HG03354 (cell line): Measurements from ENCODE around the gene PHC1.
"Not testable (repeated sequence)": the region's sequence is repeated elsewhere in the genome, so short reads cannot be mapped to it uniquely, and the experiment has no call there.

Experiments
- ATAC-seq: cut with Tn5 transposase; IDR thresholded peaks from one replicate; pipeline ENCODE4 v1.9.1; 2021; ENCODE audit warnings: mild to moderate bottlenecking; ENCODE audit not compliant: unreplicated experiment, poor library complexity, severe bottlenecking

The PHC1 gene

GRCh38 chr12:8914033-8914715 is at the start of gene PHC1:
TSS of gene PHC1 (plus strand) at chr12:8914509. CDS start at chr12:8917678, 3,169 bp downstream.
- peak; percentile 71 for ATAC-seq

- no peak for ATAC-seq
Measured at GRCh38 chr12:8866429-8866828, 47.9 kb upstream of the PHC1 start.

GRCh38 chr12:8867009-8867408 is 47.3 kb upstream of the PHC1 start:
- no peak for ATAC-seq

GRCh38 chr12:8867786-8868185 is 46.5 kb upstream of the PHC1 start:
- no peak for ATAC-seq

- ATAC-seq = no peak
Measured at GRCh38 chr12:8870586-8870985, 43.7 kb upstream of the PHC1 start.

GRCh38 chr12:8871068-8871467 is 43.2 kb upstream of the PHC1 start:
- ATAC-seq = no peak

GRCh38 chr12:8876887-8877286 is 37.4 kb upstream of the PHC1 start:
- ATAC-seq = no peak

GRCh38 chr12:8886502-8887284 is 27.6 kb upstream of the PHC1 start:
- no peak for ATAC-seq

- ATAC-seq = no peak
Measured at GRCh38 chr12:8887285-8887715, 27.0 kb upstream of the PHC1 start.

GRCh38 chr12:8890313-8891085 is 23.8 kb upstream of the PHC1 start:
- no peak for ATAC-seq

GRCh38 chr12:8891976-8892375 is 22.3 kb upstream of the PHC1 start:
- no peak for ATAC-seq

GRCh38 chr12:8894378-8894777 is 19.9 kb upstream of the PHC1 start:
- no peak for ATAC-seq

- no peak for ATAC-seq
Measured at GRCh38 chr12:8894986-8895385, 19.3 kb upstream of the PHC1 start.

GRCh38 chr12:8897081-8897480 is 17.2 kb upstream of the PHC1 start:
- no peak for ATAC-seq

- no peak for ATAC-seq
Measured at GRCh38 chr12:8899830-8900229, 14.5 kb upstream of the PHC1 start.

GRCh38 chr12:8902703-8903102 is 11.6 kb upstream of the PHC1 start:
- ATAC-seq = not testable (repeated sequence)

- no peak for ATAC-seq
Measured at GRCh38 chr12:8903646-8904045, 10.7 kb upstream of the PHC1 start.

GRCh38 chr12:8904665-8905064 is 9.6 kb upstream of the PHC1 start:
- no peak for ATAC-seq

GRCh38 chr12:8905546-8905945 is 8.8 kb upstream of the PHC1 start:
- no peak for ATAC-seq
